ENCODE measurements around the gene PLEKHD1.

Gene PLEKHD1

GRCh38 chr14:69518289-69519101 lies 34.0 kb downstream of the PLEKHD1 start:
- no peak for FAIRE-seq
- no peak for DNase-seq (ENCODE audit: low spot score)

GRCh38 chr14:69519204-69520100 lies 34.9 kb downstream of the PLEKHD1 start:
- peak; percentile 4 for DNase-seq (ENCODE audit: low spot score)
- no peak for FAIRE-seq

GRCh38 chr14:69522026-69522425 lies 37.5 kb downstream of the PLEKHD1 start:
- no peak for DNase-seq (ENCODE audit: low spot score)
- no peak for FAIRE-seq

- FAIRE-seq (no peak), DNase-seq (ENCODE audit: low spot score) (no peak)
Measured at GRCh38 chr14:69525896-69526295, 41.4 kb downstream of the PLEKHD1 start.

GRCh38 chr14:69527635-69528034 lies 43.1 kb downstream of the PLEKHD1 start:
- DNase-seq (ENCODE audit: low spot score) (no peak), FAIRE-seq (no peak)

GRCh38 chr14:69528143-69528542 lies 43.6 kb downstream of the PLEKHD1 start:
- no peak for DNase-seq (ENCODE audit: low spot score)
- no peak for FAIRE-seq

GRCh38 chr14:69528930-69529329 lies 44.4 kb downstream of the PLEKHD1 start:
- no peak for FAIRE-seq
- no peak for DNase-seq (ENCODE audit: low spot score)

- DNase-seq (ENCODE audit: low spot score) (no peak), FAIRE-seq (no peak)
Measured at GRCh38 chr14:69529563-69529962, 45.0 kb downstream of the PLEKHD1 start.

GRCh38 chr14:69530095-69530494 lies 45.6 kb downstream of the PLEKHD1 start:
- no peak for DNase-seq (ENCODE audit: low spot score)
- no peak for FAIRE-seq

- DNase-seq (ENCODE audit: low spot score), result no peak
- FAIRE-seq, result no peak
Measured at GRCh38 chr14:69531135-69531534, 46.6 kb downstream of the PLEKHD1 start.

GRCh38 chr14:69532561-69533340 lies 48.2 kb downstream of the PLEKHD1 start:
- DNase-seq (ENCODE audit: low spot score) (no peak), FAIRE-seq (no peak)

GRCh38 chr14:69535230-69535848 lies 50.8 kb downstream of the PLEKHD1 start:
- DNase-seq (ENCODE audit: low spot score) (peak; percentile 17), FAIRE-seq (no peak)

- FAIRE-seq, result no peak
- no peak for DNase-seq (ENCODE audit: low spot score)
Measured at GRCh38 chr14:69536971-69537370, 52.4 kb downstream of the PLEKHD1 start.

- DNase-seq (ENCODE audit: low spot score) (no peak), FAIRE-seq (no peak)
Measured at GRCh38 chr14:69537900-69538299, 53.4 kb downstream of the PLEKHD1 start.

GRCh38 chr14:69538766-69539165 lies 54.2 kb downstream of the PLEKHD1 start:
- FAIRE-seq (no peak), DNase-seq (ENCODE audit: low spot score) (no peak)

- DNase-seq (ENCODE audit: low spot score), result no peak
Measured at GRCh38 chr14:69539631-69540410, 55.3 kb downstream of the PLEKHD1 start.

GRCh38 chr14:69540654-69541335 lies 56.3 kb downstream of the PLEKHD1 start:
- DNase-seq (ENCODE audit: low spot score) (no peak), FAIRE-seq (no peak)

More at GRCh38 chr14:69539631-69540410, 55.3 kb downstream of the PLEKHD1 start:
- no peak for FAIRE-seq

GRCh38 chr14:69542311-69542710 lies 57.8 kb downstream of the PLEKHD1 start:
- DNase-seq (ENCODE audit: low spot score) (no peak), FAIRE-seq (no peak)

GRCh38 chr14:69543341-69544115 lies 59.0 kb downstream of the PLEKHD1 start:
- no peak for FAIRE-seq

More at GRCh38 chr14:69543341-69544115, 59.0 kb downstream of the PLEKHD1 start:
- DNase-seq (ENCODE audit: low spot score), result peak; percentile 71
